ENCODE measurements around the gene SCGB1A1. TPM values are rescaled to one million over a fixed set of nuclear protein-coding genes. Genes with fewer than 3 reads are reported as not detected.

The SCGB1A1 gene
- total and polyA plus RNA-seq, 5 experiments from 2014 or later: not detected

DNA sequence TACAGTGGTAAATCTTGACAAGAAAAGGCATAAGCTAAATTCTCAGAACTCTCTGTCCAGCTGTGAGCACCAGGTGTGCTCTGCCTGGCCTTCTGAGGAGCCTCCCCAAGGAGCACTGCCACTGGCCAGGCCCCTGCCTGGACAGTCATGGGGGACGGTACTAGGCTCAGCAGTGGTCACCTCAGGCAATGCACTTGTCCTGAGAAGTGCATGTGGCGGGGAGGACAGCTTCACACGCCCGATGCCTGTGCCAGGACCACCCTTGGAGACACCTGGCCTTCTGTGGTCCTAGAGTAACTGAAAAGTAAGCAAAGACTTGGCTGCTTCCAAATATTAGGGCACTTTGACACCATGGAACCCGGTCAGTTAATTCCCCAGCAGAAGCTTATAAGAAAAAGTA lies 28.6 kb upstream of the SCGB1A1 start:
- DNase-seq (no peak), ATAC-seq (no peak)
- H3K4me1 Mint-ChIP-seq: peaks cover 4 to 30% (median 16%) of the 10 kb centered on the region in 4 donors
- no peaks in the 10 kb centered on the region for H3K27me3 Mint-ChIP-seq
- no peak overlapping the region for H3K4me3 Mint-ChIP-seq
- H3K36me3 Mint-ChIP-seq: no peaks in the 10 kb centered on the region
- POLR2A ChIA-PET: interaction anchor here (0.8 kb wide), 1 partner anchor 53 kb away, joined by 3 read pairs; the partner anchor contains the start of gene ASRGL1
- H3K27ac Mint-ChIP-seq: peak overlapping the region in 1 of 10 donors; percentile 14
- no peaks in the 10 kb centered on the region for H3K9me3 Mint-ChIP-seq

DNA sequence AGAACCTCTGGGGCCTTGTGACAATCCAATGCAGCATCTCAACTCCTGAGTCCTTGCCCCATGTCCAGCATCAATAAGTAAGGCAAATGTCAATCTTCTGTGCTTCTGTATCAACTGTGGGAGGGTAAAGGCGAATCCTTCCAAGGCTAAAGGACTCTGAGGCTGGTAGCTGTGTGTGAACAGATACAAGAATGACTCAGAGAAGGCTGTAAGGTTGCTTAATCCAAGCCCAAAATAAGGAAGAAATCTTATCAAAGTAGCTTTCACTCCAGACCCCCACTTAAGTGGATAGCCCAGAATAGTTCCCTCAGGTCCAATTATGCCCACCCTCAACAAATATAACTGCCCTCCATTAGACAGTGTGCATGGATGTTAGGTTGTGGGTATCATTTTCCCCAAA lies 28.1 kb upstream of the SCGB1A1 start:
- H3K4me1 Mint-ChIP-seq: peaks cover 4 to 31% (median 16%) of the 10 kb centered on the region in 4 donors
- H3K9me3 Mint-ChIP-seq: no peaks in the 10 kb centered on the region
- H3K4me3 Mint-ChIP-seq: no peak overlapping the region
- H3K27ac Mint-ChIP-seq: peak overlapping the region in 1 of 10 donors; percentile 14
- no peaks in the 10 kb centered on the region for H3K27me3 Mint-ChIP-seq
- DNase-seq: no peak
- no peak for ATAC-seq
- no peaks in the 10 kb centered on the region for H3K36me3 Mint-ChIP-seq
- POLR2A ChIA-PET: no interaction called here

GRCh38 chr11:62391642-62392425 lies 27.0 kb upstream of the SCGB1A1 start:
- H3K4me3 Mint-ChIP-seq: no peak overlapping the region
- H3K27me3 Mint-ChIP-seq: no peaks in the 10 kb centered on the region
- ATAC-seq (no peak), DNase-seq (no peak)
- POLR2A ChIA-PET: interaction anchor here (0.6 to 1.3 kb wide), 2 partner anchors 161 to 313 kb away, joined by 3 read pairs; no protein-coding TSS in a partner anchor
- H3K9me3 Mint-ChIP-seq: no peaks in the 10 kb centered on the region
- H3K27ac Mint-ChIP-seq: peak overlapping the region in 5 of 10 donors; percentile 14 to 83 (median 69)
- no peaks in the 10 kb centered on the region for H3K36me3 Mint-ChIP-seq
- H3K4me1 Mint-ChIP-seq: peaks cover 4 to 27% (median 16%) of the 10 kb centered on the region in 4 donors

GRCh38 chr11:62392506-62392905 lies 26.3 kb upstream of the SCGB1A1 start:
- Mint-ChIP-seq H3K9me3 (no peaks in the 10 kb centered on the region), H3K36me3 (no peaks in the 10 kb centered on the region), H3K27ac (peak overlapping the region in 5 of 10 donors; percentile 57 to 83 (median 73)), H3K27me3 (no peaks in the 10 kb centered on the region), H3K4me3 (no peak overlapping the region), H3K4me1 (peaks cover 3 to 24% (median 16%) of the 10 kb centered on the region in 4 donors)
- POLR2A ChIA-PET: interaction anchor here (1.0 to 1.3 kb wide), 2 partner anchors 160 to 165 kb away, joined by 3 to 4 read pairs; no protein-coding TSS in a partner anchor
- ATAC-seq (no peak), DNase-seq (no peak)

DNA sequence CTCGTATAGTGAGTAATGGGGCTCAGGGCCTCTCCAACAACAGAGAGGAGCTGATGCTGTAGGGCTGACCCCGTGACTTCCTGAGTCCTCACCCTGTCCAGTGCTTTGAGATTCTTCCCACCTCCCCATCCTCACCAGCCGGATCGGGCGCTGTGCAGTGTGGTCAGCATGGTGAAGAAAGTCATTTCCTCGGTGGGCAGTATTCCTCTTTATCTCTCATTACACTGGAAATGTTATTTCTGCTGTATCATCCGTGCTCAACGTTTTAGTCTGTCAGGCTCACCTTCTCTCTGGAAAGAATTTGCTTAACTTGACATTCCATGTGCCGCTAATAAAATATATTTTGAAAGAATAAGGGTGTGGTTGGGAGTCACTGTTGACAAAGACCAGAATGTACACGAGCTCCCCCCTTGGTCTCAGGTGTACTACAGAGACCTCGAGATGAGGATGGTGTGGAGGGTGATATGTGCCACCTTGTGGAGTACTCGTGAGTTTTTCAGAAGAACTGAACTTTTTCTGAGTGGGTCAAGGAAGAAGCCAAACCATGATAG lies 25.7 kb upstream of the SCGB1A1 start:
- H3K27ac Mint-ChIP-seq: peak overlapping the region in 9 of 10 donors; percentile 12 to 83 (median 63)
- DNase-seq: peak in 4 of 10 donors; percentile 10 to 31 (median 30)
- peaks cover 0 to 2% (median 0%) of the 10 kb centered on the region in 3 donors for H3K36me3 Mint-ChIP-seq
- no peaks in the 10 kb centered on the region for H3K9me3 Mint-ChIP-seq
- H3K27me3 Mint-ChIP-seq: no peaks in the 10 kb centered on the region
- POLR2A ChIA-PET: interaction anchor here (1.0 to 1.3 kb wide), 2 partner anchors 160 to 164 kb away, joined by 3 to 4 read pairs; no protein-coding TSS in a partner anchor
- ATAC-seq: peak; percentile 86 to 88
- H3K4me3 Mint-ChIP-seq: no peak overlapping the region
- peaks cover 2 to 28% (median 19%) of the 10 kb centered on the region in 4 donors for H3K4me1 Mint-ChIP-seq

- Mint-ChIP-seq H3K27me3 (no peaks in the 10 kb centered on the region), H3K27ac (peak overlapping the region in 2 of 10 donors; percentile 14 to 78), H3K36me3 (peaks cover 0 to 2% (median 0%) of the 10 kb centered on the region in 3 donors), H3K9me3 (no peaks in the 10 kb centered on the region), H3K4me1 (peaks cover 5 to 34% (median 25%) of the 10 kb centered on the region in 4 donors), H3K4me3 (no peak overlapping the region)
- ATAC-seq (no peak), DNase-seq (no peak)
- POLR2A ChIA-PET: interaction anchor here (1.0 kb wide), 1 partner anchor 163 kb away, joined by 4 read pairs; no protein-coding TSS in a partner anchor
Measured at GRCh38 chr11:62393735-62394134, 25.1 kb upstream of the SCGB1A1 start.

DNA sequence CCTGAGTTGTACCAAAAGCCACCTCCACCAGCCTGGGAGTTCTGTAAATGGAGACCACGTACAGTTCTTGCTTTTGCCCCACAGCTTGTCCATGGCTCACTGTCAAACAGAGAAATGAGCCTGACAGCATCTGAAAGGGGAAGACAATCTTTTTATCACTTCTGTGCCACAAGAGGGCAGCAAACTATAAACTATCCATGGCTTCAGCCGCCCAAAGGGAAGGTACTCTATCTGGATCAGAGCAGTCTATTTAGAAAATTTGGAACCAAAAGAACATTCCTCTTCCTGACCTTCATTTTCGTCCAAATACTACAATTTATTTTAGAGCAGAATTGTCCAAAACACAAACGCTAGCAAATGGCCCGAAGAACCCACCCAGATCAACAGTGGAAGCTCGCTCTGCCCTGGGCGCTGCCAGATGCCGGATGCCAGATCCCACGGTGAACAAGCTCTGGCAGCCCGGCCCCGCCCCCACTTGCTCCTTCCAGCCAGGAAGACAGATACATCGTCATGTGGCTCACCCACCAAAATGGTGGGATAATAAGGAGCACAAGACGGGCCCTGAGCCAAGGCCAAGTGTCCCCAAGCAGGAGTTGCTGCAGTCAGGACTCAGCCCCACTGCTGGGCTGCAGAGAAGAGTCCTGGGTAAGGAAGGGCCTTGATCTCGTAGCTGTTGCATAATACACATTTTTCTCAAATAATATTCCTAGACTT lies 23.9 kb upstream of the SCGB1A1 start:
- H3K27ac Mint-ChIP-seq: peak overlapping the region in 5 of 10 donors; percentile 30 to 88 (median 51)
- H3K4me3 Mint-ChIP-seq: no peak overlapping the region
- DNase-seq: peak in 9 of 10 donors; percentile 18 to 72 (median 53)
- H3K4me1 Mint-ChIP-seq: peaks cover 14 to 46% (median 37%) of the 10 kb centered on the region in 4 donors
- peak; percentile 74 to 75 for ATAC-seq
- no peaks in the 10 kb centered on the region for H3K9me3 Mint-ChIP-seq
- no peaks in the 10 kb centered on the region for H3K27me3 Mint-ChIP-seq
- POLR2A ChIA-PET: interaction anchor here (0.6 to 1.2 kb wide), 2 partner anchors 149 to 225 kb away, joined by 3 read pairs; no protein-coding TSS in a partner anchor
- peaks cover 0 to 2% (median 0%) of the 10 kb centered on the region in 3 donors for H3K36me3 Mint-ChIP-seq

GRCh38 chr11:62395885-62396551 lies 22.8 kb upstream of the SCGB1A1 start:
- Mint-ChIP-seq H3K27me3 (no peaks in the 10 kb centered on the region), H3K9me3 (no peaks in the 10 kb centered on the region), H3K4me3 (no peak overlapping the region), H3K4me1 (peaks cover 14 to 57% (median 46%) of the 10 kb centered on the region in 4 donors), H3K36me3 (peaks cover 0 to 2% (median 0%) of the 10 kb centered on the region in 3 donors), H3K27ac (peak overlapping the region in 2 of 10 donors; percentile 7 to 37)
- no peak for DNase-seq
- POLR2A ChIA-PET: interaction anchor here (0.6 to 1.2 kb wide), 5 partner anchors 161 to 331 kb away, joined by 3 to 5 read pairs (median 4); partner anchors contain the start of gene HNRNPUL2
- no peak for ATAC-seq

GRCh38 chr11:62398011-62398994 lies 20.5 kb upstream of the SCGB1A1 start:
- POLR2A ChIA-PET: interaction anchor here (0.6 to 1.4 kb wide), 3 partner anchors 27 to 194 kb away, joined by 3 to 5 read pairs (median 3); no protein-coding TSS in a partner anchor
- ATAC-seq (no peak), DNase-seq (no peak)
- H3K36me3 Mint-ChIP-seq: peaks cover 0 to 2% (median 0%) of the 10 kb centered on the region in 3 donors
- peaks cover 31 to 68% (median 61%) of the 10 kb centered on the region in 4 donors for H3K4me1 Mint-ChIP-seq
- no peaks in the 10 kb centered on the region for H3K9me3 Mint-ChIP-seq
- peak overlapping the region in 9 of 10 donors; percentile 79 to 95 (median 91) for H3K27ac Mint-ChIP-seq
- no peaks in the 10 kb centered on the region for H3K27me3 Mint-ChIP-seq
- H3K4me3 Mint-ChIP-seq: peak overlapping the region in 2 of 10 donors; percentile 83 to 86

GRCh38 chr11:62399172-62399877 lies 19.5 kb upstream of the SCGB1A1 start:
- H3K36me3 Mint-ChIP-seq: peaks cover 0 to 2% (median 0%) of the 10 kb centered on the region in 3 donors
- H3K9me3 Mint-ChIP-seq: no peaks in the 10 kb centered on the region
- peak overlapping the region in 9 of 10 donors; percentile 3 to 86 (median 76) for H3K4me3 Mint-ChIP-seq
- ATAC-seq: peak; percentile 23 to 27
- H3K27ac Mint-ChIP-seq: peak overlapping the region; percentile 79 to 97 (median 90)
- POLR2A ChIA-PET: interaction anchor here (0.6 to 1.4 kb wide), 4 partner anchors 28 to 193 kb away, joined by 3 to 5 read pairs (median 3); no protein-coding TSS in a partner anchor
- peak in 2 of 10 donors; percentile 15 to 31 for DNase-seq
- peaks cover 35 to 70% (median 65%) of the 10 kb centered on the region in 4 donors for H3K4me1 Mint-ChIP-seq
- no peaks in the 10 kb centered on the region for H3K27me3 Mint-ChIP-seq
